Left cardiac atrium (tissue), 4 donors: ENCODE measurements around the gene HACD4. TPM values are rescaled to one million over a fixed set of nuclear protein-coding genes. Genes with fewer than 3 reads are reported as not detected.
"Not testable (repeated sequence)": the region's sequence is repeated elsewhere in the genome, so short reads cannot be mapped to it uniquely, and the experiment has no call there.

Source experiments
- ATAC-seq, 2 donors: fragments of 200-7000 bp; cut with Tn5 transposase; one replicate each; pipeline ENCODE4 v1.9.1; 2020; ENCODE audit warnings: mild to moderate bottlenecking in 2 of 2, moderate library complexity in 2 of 2
- DNase-seq: peaks from one replicate; pipeline ENCODE4 v3.0.0-alpha.2; 2020
- intact Hi-C, 2 donors: fragments of 100-400 bp; cut with DNase I; formaldehyde crosslinking; loops; one replicate each; pipeline versions ENCODE4 v1.14.1 to v1.15.1; 2022 to 2023
- total RNA-seq, 2 donors: library from RNA; stranded (reverse); fragmentation: NEBNext Ultra II Directional; extraction: Animal tissue kit (Norgen Biotek cat#: 25700); gene quantifications; one replicate each; pipeline ENCODE4 v1.2.1, GENCODE V29; 2021
- donor health status: DM: no; HTN: yes; CAD: no.
- donor health status: DM: no; HTN: yes; CAD: no; lungs with severe emphysema.
- donor health status: DM: yes; HTN: yes; CAD: no.
- donor health status: Dilated cardiomyopathy.

HACD4 gene
- total RNA-seq, 2 donors from 2014 or later = 1.0 to 2.1 TPM

- DNase-seq (no peak), ATAC-seq (peak; percentile 57 to 68)
- intact Hi-C loops = no loop called here
Measured at GRCh38 chr9:20981486-20981885, 50.0 kb downstream of the HACD4 start.

- DNase-seq = no peak
- intact Hi-C loops = no loop called here
- peak; percentile 19 to 65 for ATAC-seq
Measured at GRCh38 chr9:20980832-20981455, 50.5 kb downstream of the HACD4 start.

DNA sequence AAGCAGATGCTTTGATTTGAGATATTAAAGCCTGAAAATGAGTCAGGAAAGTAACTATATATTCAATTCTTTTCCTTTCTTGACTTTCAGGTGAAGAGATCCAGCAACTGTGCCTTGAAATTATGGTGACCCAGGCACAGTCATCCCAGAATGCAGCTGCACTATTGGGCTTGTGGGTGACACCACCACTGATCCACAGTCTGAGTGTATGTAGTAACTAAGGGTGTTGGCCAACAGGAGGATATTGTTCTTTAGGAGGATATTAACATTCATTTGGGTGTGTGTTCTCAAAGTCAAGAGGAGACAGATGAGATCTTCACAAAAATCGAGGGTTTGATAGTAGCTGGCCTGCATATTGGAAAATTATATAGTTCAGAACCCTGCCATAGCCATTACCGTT, 53.2 kb downstream of the HACD4 start:
- ATAC-seq (no peak), DNase-seq (no peak)
- intact Hi-C loops = loop anchor here in 1 of 2 donors (5.0 to 10.0 kb wide), 2 partner anchors 34 to 57 kb away; partner anchors contain the start of gene HACD4

DNA sequence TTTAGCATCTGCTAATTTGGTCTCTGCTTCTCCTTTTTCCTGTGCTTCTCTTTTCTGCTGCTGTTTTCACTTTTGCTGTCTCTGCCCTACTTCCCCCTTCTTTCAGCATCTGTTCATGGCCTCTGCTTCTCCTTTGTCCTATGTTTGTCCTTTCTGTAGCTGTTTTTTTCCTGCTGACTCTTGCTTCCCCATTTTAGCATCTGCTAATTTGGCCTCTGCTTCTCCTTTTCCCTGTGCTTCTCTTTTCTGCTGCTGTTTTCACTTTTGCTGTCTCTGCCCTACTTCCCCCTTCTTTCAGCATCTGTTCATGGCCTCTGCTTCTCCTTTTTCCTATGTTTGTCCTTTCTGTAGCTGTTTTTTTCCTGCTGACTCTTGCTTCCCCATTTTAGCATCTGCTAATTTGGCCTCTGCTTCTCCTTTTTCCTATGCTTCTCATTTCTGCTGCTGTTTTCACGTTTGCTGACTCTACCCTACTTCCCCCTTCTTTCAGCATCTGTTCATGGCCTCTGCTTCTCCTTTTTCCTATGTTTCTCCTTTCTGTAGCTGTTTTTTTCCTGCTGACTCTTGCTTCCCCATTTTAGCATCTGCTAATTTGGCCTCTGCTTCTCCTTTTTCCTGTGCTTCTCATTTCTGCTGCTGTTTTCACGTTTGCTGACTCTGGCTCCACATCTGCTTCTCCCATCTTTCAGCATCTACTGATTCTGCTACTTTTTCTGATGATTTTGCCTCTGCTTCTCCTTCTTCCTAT, 57.1 kb downstream of the HACD4 start:
- not testable (repeated sequence) for DNase-seq, ATAC-seq
- intact Hi-C loops = loop anchor here in 1 of 2 donors (10.0 kb wide), 1 partner anchor 60 kb away; the partner anchor contains the start of gene HACD4

- not testable (repeated sequence) for ATAC-seq, DNase-seq
- intact Hi-C loops = loop anchor here in 1 of 2 donors (10.0 kb wide), 1 partner anchor 61 kb away; the partner anchor contains the start of gene HACD4
Measured at GRCh38 chr9:20973246-20973947, 58.0 kb downstream of the HACD4 start.

GRCh38 chr9:20972684-20973083, 58.8 kb downstream of the HACD4 start:
- intact Hi-C loops = loop anchor here in 1 of 2 donors (10.0 kb wide), 1 partner anchor 62 kb away; the partner anchor contains the start of gene HACD4
- ATAC-seq = no peak

DNA sequence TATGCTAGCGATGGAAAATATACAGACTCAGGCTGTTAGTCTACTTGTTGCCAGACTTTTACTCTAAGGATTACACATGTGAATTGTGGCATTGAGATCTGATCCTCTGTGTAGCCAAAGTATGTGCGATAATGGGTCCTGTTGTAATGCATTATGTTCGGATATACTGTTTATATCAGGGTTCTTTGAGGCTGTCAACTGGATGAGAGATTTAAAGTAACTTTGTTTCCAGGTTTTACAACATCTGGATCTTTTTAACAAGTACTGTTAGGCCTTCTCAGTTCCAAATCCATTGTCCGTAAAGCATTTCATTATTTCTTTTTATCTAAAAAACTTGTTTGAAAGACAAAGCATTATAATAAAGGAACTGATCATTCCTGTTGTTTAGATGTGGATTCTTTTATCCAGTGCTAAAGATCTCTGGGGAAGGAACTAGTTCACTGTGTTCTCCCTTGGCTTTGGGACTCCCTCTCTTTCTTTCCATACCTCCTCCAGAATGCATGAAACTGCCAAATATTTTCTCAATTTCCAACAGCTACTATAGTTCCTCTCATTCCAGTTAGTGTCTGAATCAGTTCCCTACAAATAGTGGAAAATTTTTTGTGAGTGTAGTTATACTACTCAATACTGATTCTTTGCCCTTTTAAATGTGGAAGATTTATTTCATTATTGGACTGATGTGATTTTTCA, 68.8 kb downstream of the HACD4 start:
- DNase-seq (no peak), ATAC-seq (no peak)
- intact Hi-C loops = loop anchor here in 1 of 2 donors (10.0 kb wide), 1 partner anchor 142 kb away; no protein-coding TSS in a partner anchor

More at GRCh38 chr9:20972684-20973083, 58.8 kb downstream of the HACD4 start:
- DNase-seq = no peak

DNA sequence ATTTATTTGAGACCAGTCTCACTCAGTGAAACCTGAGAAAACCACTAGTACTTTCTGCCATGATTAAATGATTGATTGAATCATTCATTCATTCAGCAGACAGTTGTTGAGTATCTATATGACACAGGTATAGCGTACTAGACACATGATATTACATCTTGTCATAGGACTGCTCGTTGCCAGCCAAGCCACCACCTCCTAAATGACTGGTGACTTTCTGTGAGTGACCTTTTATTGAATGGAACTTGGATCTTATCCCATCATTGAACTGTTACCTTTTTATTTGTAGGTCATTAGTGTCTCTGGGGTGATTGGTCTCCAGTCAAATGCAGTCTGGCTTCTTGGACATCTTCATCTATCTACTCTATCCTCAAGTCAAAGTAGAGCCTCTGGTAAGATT, 80.7 kb downstream of the HACD4 start:
- no peak for ATAC-seq
- intact Hi-C loops = no loop called here

More for the DNA sequence above, 80.7 kb downstream of the HACD4 start:
- no peak for DNase-seq

Other genes starting within 250 kb of the HACD4 start
- gene IFNB1, start 46.3 kb upstream of the HACD4 start, total RNA-seq = not detected
- not detected for gene IFNW1, start 110.2 kb upstream of the HACD4 start, total RNA-seq
- gene IFNA21, start 135.0 kb upstream of the HACD4 start, total RNA-seq = not detected
- gene IFNA4, start 155.9 kb upstream of the HACD4 start, total RNA-seq = not detected
- not detected for gene IFNA7, start 170.6 kb upstream of the HACD4 start, total RNA-seq
- not detected for gene IFNA10, start 175.5 kb upstream of the HACD4 start, total RNA-seq
- gene IFNA16, start 185.7 kb upstream of the HACD4 start, total RNA-seq = not detected
- not detected for gene IFNA17, start 196.6 kb upstream of the HACD4 start, total RNA-seq
- gene IFNA14, start 208.4 kb upstream of the HACD4 start, total RNA-seq = not detected